22Rv1 (cell line): ENCODE data around the gene MOB3B.

ENCODE experiments used
- ZFX ChIP-seq: fragments of 450-650 bp; IDR thresholded peaks from 2 replicates; pipeline ENCODE4 v1.6.1; 2017; ENCODE audit warnings: antibody characterized with exemption, borderline replicate concordance
- TF ChIP-seq, protein P1 (sequence below): fragments of 450-650 bp; IDR thresholded peaks from 2 replicates; pipeline ENCODE4 v1.5.1; 2017; ENCODE audit warnings: mild to moderate bottlenecking

DNA sequence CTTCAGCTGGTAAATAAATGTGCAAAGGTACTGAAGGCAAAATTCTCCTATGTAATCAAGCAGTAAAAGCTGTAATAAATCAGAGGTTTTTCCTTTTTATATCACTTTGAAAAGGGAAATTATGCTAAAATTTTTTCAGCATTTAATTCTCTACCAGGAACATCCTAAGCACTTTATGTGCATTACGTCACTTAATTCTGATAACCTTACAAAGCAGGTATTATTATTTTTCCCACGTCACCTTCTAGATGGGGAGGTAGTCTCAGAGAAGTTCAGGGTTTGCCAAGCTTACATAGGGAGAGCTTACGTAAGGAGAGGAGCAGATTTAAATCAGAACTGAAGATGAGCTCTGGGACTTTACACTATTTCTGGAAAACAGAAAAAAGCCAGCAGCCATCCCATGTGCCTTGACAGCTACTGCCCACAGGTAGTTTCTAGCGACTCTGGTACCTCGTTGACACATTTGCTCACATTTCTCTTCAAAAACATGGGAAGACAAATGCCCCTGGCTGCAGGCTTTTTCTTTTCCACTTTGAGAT is 84.5 kb downstream of the MOB3B start:
- TF ChIP-seq, protein P1, sequence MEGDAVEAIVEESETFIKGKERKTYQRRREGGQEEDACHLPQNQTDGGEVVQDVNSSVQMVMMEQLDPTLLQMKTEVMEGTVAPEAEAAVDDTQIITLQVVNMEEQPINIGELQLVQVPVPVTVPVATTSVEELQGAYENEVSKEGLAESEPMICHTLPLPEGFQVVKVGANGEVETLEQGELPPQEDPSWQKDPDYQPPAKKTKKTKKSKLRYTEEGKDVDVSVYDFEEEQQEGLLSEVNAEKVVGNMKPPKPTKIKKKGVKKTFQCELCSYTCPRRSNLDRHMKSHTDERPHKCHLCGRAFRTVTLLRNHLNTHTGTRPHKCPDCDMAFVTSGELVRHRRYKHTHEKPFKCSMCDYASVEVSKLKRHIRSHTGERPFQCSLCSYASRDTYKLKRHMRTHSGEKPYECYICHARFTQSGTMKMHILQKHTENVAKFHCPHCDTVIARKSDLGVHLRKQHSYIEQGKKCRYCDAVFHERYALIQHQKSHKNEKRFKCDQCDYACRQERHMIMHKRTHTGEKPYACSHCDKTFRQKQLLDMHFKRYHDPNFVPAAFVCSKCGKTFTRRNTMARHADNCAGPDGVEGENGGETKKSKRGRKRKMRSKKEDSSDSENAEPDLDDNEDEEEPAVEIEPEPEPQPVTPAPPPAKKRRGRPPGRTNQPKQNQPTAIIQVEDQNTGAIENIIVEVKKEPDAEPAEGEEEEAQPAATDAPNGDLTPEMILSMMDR, result no peak
- no peak for TF ChIP-seq ZFX
